Lung (tissue), 12 donors: ENCODE measurements around the gene ALKBH5. TPM values are rescaled to one million over a fixed set of nuclear protein-coding genes. Genes with fewer than 3 reads are reported as not detected.
"Not testable (repeated sequence)": the region's sequence is repeated elsewhere in the genome, so short reads cannot be mapped to it uniquely, and the experiment has no call there.

Experiments
- ATAC-seq: fragments of 200-7000 bp; cut with Tn5 transposase; one replicate; pipeline ENCODE4 v1.9.1; 2020; ENCODE audit warnings: moderate number of reproducible peaks; ENCODE audit not compliant: insufficient read depth, low FRiP score
- DNase-seq, 3 donors: peaks; one replicate each; pipeline ENCODE4 v3.0.0-alpha.2; 2013 to 2017
- H3K27ac ChIP-seq, 2 donors: one replicate each; pipeline ENCODE4 v1.5.1; 2013; ENCODE audit warnings: mild to moderate bottlenecking in 2 of 2, moderate library complexity in 2 of 2, control low read depth in 1 of 2, inconsistent platforms in 1 of 2, low read depth in 1 of 2, low read length in 1 of 2
- H3K27me3 ChIP-seq, 3 donors: one replicate each; pipeline ENCODE4 v1.5.1; 2013; ENCODE audit warnings: low read length in 2 of 3; ENCODE audit not compliant: control insufficient read depth in 3 of 3, insufficient read depth in 3 of 3
- H3K36me3 ChIP-seq, 4 donors: one replicate each; pipeline ENCODE4 v1.5.1; 2013; ENCODE audit warnings: low read length in 4 of 4, mild to moderate bottlenecking in 1 of 4, moderate library complexity in 1 of 4; ENCODE audit not compliant: control insufficient read depth in 4 of 4, insufficient read depth in 4 of 4
- H3K4me1 ChIP-seq, 5 donors: one replicate each; pipeline ENCODE4 v1.5.1; 2013; ENCODE audit warnings: low read length in 5 of 5, mild to moderate bottlenecking in 2 of 5, moderate library complexity in 1 of 5; ENCODE audit not compliant: control insufficient read depth in 5 of 5, insufficient read depth in 5 of 5
- H3K4me3 ChIP-seq: one replicate; pipeline ENCODE4 v1.5.1; 2013; ENCODE audit warnings: mild to moderate bottlenecking, control low read depth, moderate library complexity
- H3K9ac ChIP-seq, 2 donors: one replicate each; pipeline ENCODE4 v1.5.1; 2013; ENCODE audit warnings: low read length in 2 of 2, control low read depth in 1 of 2; ENCODE audit not compliant: insufficient read depth in 1 of 2
- H3K9me3 ChIP-seq, 4 donors: one replicate each; pipeline ENCODE4 v1.5.1; 2013; ENCODE audit warnings: low read length in 3 of 4, mild to moderate bottlenecking in 1 of 4, moderate library complexity in 1 of 4; ENCODE audit not compliant: control insufficient read depth in 4 of 4, insufficient read depth in 3 of 4
- whole genome bisulfite sequencing, 2 donors: extraction: QIAGEN DNeasy Blood & Tissue Kit; methylation state at CpG; one replicate each; pipeline ENCODE4 v1.1.7; 2013; 5-methylcytosine and 5-hydroxymethylcytosine counted together
- polyA plus RNA-seq, 2 donors: library from polyadenylated mRNA; stranded (reverse); fragments of 200-250 nt; gene quantifications; one replicate each; pipeline ENCODE4 v1.2.1, GENCODE V29; 2013
- total RNA-seq, 2 donors: library from RNA; depleted of rRNA in 1 of 2; stranded (reverse); fragments of >200 nt in 1 of 2; gene quantifications; one replicate each; pipeline ENCODE4 v1.2.1, GENCODE V29; 2014 to 2021
- TF ChIP-seq, protein P1 (sequence below): IDR thresholded peaks from 2 replicates; pipeline ENCODE4 v1.5.1; 2012; ENCODE audit warnings: mild to moderate bottlenecking; ENCODE audit errors: control extremely low read depth, extremely low read depth
- donor health status: control.
- donor health status: control.
- donor health status: Bipolar disorder and iron deficiency.
- donor health status: healthy.
- donor health status: DM: yes; HTN: yes; CAD: no.

ALKBH5 gene
- total and polyA plus RNA-seq, 4 donors, result 30.2 to 104 (median 59.8) TPM

- H3K36me3 ChIP-seq, result peaks cover 9 to 63% (median 31%) of the 10 kb centered on the region in 4 donors
- TF ChIP-seq, protein P1, sequence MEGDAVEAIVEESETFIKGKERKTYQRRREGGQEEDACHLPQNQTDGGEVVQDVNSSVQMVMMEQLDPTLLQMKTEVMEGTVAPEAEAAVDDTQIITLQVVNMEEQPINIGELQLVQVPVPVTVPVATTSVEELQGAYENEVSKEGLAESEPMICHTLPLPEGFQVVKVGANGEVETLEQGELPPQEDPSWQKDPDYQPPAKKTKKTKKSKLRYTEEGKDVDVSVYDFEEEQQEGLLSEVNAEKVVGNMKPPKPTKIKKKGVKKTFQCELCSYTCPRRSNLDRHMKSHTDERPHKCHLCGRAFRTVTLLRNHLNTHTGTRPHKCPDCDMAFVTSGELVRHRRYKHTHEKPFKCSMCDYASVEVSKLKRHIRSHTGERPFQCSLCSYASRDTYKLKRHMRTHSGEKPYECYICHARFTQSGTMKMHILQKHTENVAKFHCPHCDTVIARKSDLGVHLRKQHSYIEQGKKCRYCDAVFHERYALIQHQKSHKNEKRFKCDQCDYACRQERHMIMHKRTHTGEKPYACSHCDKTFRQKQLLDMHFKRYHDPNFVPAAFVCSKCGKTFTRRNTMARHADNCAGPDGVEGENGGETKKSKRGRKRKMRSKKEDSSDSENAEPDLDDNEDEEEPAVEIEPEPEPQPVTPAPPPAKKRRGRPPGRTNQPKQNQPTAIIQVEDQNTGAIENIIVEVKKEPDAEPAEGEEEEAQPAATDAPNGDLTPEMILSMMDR, result no peak
Observed at GRCh38 chr17:18206962-18207361, 23.3 kb downstream of the ALKBH5 start.

DNA sequence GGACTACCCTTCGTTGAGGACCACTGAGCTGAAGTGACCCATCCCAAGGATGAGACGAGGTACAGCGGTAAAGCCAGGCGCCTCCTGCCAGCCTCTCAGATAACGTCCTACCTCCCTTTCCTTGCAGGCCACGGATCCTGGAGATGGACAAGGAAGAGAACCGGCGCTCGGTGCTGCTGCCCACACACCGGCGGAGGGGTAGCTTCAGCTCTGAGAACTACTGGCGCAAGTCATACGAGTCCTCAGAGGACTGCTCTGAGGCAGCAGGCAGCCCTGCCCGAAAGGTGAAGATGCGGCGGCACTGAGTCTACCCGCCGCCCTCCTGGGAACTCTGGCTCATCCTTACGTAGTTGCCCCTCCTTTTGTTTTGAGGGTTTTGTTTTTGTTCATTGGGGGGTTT, 24.5 kb downstream of the ALKBH5 start:
- Histone ChIP-seq H3K27me3 (no peaks in the 10 kb centered on the region), H3K9ac (no peak overlapping the region), H3K27ac (no peak overlapping the region), H3K9me3 (no peaks in the 10 kb centered on the region), H3K4me3 (no peak overlapping the region), H3K36me3 (peaks cover 9 to 59% (median 31%) of the 10 kb centered on the region in 4 donors), H3K4me1 (no peaks in the 10 kb centered on the region)
- no peak for ATAC-seq
- no peak for DNase-seq
- 93 to 94% methylated on average over 19 of the region's 19 CpGs for WGBS, 2 donors
- TF ChIP-seq, protein P1, result no peak

More at GRCh38 chr17:18206962-18207361, 23.3 kb downstream of the ALKBH5 start:
- Histone ChIP-seq H3K9me3 (no peaks in the 10 kb centered on the region), H3K9ac (no peak overlapping the region), H3K27ac (no peak overlapping the region), H3K4me1 (no peaks in the 10 kb centered on the region), H3K4me3 (no peak overlapping the region), H3K27me3 (no peaks in the 10 kb centered on the region)
- DNase-seq, result no peak
- no peak for ATAC-seq

- Histone ChIP-seq H3K9ac (no peak overlapping the region), H3K27me3 (no peaks in the 10 kb centered on the region), H3K4me3 (no peak overlapping the region), H3K4me1 (peaks cover 0 to under 1% (median 0%) of the 10 kb centered on the region in 5 donors), H3K36me3 (peaks cover 4 to 22% (median 9%) of the 10 kb centered on the region in 4 donors), H3K27ac (no peak overlapping the region), H3K9me3 (no peaks in the 10 kb centered on the region)
- DNase-seq (no peak), ATAC-seq (no peak)
- TF ChIP-seq, protein P1, result no peak
- WGBS, 2 donors, result 73 to 76% methylated on average over 7 of the region's 7 CpGs
Observed at GRCh38 chr17:18213666-18214270, 30.1 kb downstream of the ALKBH5 start.

GRCh38 chr17:18216906-18217305, 33.3 kb downstream of the ALKBH5 start:
- H3K9me3 ChIP-seq, ATAC-seq, H3K27ac ChIP-seq, H3K36me3 ChIP-seq, H3K9ac ChIP-seq, H3K4me3 ChIP-seq, DNase-seq, H3K4me1 ChIP-seq, H3K27me3 ChIP-seq: not testable (repeated sequence)
- WGBS, 2 donors, result 84 to 92% methylated on average over 11 of the region's 11 CpGs
